ENCODE results near the gene MYDGF.

Gene MYDGF

DNA sequence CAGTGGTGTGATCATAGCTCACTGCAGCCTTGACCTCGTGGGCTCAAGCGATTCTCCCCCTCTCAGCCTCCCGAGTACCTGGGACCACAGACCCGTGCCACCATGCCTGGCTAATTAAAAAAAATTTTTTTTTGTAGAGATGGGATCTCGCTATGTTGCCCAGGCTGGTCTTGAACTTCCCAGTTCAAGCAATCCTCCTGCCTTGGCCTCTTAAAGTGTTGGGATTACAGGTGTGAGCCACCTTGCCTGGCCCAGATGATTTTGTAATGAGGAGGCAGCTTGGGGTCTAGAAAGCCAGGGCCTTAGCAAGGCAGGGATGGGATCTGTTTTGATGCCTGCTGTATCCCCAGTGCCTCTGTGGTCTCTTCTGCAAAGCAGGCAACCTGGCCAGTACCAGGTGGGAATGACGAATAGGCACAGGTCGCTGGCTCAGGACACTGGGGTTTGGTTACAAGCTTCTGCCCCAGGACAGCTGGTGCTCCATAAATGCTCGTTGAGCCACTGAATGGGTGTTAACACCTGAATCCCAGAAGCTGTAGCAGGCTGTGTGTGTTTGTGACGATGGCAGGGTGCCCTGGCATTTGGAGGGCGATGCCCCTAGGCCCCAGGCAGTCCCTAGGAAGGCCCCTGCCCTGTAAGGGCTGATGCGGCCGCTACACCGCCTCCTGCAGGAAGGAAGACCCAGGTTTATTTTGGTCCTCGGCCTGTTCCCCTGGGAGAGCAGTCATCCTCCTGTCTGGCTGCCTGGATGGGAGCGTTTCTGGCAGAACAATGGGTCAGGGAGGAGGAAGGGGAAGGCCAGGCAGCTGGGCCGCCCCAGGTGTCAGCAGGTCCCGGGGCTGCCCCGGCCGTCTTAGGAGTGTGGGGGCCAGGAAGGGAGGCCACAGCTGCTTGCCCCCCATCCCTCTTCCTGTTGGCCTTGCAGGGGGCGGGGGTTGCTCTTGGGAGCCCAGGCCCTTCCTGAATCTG lies 22.2 kb downstream of the MYDGF start:
- no peak for DNase-seq (ENCODE audit: extremely low read depth in 1 of 2, low read depth in 1 of 2)

DNA sequence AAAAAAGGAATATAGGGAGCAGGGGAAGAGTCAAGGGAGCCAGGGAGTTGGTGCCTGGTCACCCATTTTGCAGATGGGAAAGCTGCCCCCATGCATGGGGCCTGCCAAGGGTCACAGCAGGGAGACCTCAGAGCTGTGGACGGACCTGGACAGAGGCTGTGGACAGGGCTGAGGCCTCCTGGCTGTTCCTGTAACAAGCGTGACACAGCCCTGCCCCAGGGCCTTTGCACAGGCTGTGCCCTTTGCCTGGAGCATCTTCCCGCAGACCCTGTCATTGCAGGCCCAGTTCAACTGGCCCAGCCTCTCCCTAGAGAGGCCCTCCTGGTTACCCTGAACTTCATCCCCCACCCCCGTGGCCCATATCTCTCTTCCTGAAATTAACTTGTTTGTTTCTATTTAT lies 24.4 kb downstream of the MYDGF start:
- DNase-seq (ENCODE audit: extremely low read depth in 1 of 2, low read depth in 1 of 2): no peak

DNA sequence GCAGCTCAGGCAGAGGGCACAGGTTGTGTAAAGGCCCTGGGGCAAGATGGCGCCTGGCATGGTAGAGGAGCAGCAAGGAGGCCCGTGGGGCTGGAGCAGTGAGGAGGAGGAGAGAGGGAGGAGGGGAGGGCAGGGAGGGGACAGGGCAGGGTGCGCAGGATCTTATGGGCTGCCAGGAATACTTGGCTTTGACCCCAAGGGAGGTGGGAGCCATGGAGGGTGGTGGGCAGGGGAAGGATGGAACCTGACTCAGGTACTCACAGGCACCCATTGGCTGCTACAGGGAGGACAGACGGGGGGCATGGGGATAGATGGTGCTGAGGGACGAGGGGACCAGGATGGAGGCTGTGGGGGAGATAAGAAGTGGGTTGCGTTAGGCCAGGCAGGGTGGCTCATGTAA lies 27.5 kb downstream of the MYDGF start:
- DNase-seq (ENCODE audit: extremely low read depth in 1 of 2, low read depth in 1 of 2): no peak

DNA sequence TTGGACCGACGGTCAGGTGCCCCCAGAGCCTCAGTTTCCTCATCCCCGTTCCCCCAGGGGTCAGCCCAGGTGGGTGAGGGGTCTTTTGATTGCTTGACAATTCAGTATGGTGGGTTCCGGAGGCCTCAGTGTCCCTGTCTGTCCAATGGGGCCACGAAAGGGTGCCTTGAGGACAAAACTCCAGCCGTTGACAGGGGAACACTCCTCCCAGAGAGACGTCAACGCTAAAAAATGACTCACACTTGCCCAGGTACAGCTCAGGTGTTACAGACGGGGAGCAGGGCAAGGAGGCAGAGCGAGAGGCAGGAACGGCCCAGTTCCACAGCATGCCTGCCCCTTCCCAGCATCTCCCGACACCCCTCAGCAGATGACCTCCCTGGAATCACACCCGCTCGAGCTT lies 29.0 kb downstream of the MYDGF start:
- DNase-seq (ENCODE audit: extremely low read depth in 1 of 2, low read depth in 1 of 2): no peak

DNA sequence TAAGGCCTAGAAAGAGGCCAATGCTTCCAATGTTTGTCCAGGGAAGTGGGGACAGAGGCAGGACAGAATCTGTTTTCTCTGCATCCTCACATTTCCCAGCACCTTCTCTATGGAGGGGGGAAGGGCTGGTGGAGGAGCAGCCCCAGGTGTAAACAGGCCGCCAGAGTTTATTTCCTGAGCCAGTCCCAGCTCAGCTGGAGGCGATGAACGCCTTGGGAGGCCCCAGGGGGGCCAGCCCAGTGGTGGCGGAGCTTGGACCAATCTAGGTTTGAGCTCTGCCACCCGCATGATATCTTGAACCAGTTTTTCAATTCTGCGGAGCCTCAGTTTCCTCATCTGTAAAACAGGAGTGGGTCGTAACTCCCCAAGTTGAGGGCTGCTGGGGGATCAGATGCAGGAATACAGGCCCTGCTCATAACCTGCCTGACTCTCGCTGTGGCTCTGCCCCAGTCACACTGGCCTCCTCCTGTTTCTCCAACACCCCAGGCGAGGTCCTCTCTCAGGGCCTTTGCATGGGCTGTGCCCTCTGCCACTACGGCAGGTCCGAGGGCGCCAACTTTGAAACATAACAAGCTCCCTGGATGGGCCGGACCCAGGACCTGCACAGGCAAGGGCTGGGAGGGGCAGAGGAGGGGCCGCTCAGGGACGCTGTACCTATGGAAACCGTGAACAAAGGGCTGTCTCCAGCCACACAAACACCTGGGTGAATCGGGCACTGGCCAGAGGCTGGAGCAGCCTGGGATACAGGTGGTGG lies 29.7 kb downstream of the MYDGF start:
- DNase-seq (ENCODE audit: extremely low read depth in 1 of 2, low read depth in 1 of 2): no peak

DNA sequence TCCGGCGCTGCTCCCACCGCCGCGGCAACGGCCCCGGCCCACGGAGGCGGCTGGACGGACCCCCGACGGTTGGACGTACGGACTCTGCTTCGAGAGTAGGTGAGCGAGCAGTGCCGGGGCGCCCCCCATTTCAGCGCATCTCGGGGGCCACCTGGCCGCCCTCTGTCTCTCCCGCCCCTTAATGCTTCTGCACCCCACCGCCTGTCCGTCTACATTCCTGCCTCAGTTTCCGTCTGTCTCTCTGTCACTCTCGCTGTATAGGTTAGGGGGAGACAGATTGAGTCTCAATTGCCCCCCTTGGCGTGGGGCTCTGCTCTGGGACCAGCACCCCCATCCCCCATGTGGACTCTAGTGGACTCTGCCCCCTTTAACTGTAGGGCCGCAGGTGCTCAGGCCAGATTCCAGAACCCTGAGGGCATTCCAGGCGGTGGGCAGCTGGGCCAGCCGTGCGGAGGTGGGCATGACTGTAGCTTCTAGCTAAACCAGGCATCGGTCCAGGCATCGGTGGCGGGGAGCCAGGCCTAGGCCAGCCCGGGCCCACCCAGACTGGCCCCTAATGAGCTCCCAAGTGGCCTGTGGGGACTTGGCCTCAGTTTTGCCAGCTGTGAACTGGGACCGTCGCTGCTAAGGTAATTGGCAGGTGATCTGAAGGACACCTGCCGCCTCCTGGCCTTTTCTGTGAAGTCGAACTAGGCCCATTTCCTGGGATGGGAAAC lies 30.5 kb downstream of the MYDGF start:
- DNase-seq (ENCODE audit: extremely low read depth in 1 of 2, low read depth in 1 of 2): no peak

DNA sequence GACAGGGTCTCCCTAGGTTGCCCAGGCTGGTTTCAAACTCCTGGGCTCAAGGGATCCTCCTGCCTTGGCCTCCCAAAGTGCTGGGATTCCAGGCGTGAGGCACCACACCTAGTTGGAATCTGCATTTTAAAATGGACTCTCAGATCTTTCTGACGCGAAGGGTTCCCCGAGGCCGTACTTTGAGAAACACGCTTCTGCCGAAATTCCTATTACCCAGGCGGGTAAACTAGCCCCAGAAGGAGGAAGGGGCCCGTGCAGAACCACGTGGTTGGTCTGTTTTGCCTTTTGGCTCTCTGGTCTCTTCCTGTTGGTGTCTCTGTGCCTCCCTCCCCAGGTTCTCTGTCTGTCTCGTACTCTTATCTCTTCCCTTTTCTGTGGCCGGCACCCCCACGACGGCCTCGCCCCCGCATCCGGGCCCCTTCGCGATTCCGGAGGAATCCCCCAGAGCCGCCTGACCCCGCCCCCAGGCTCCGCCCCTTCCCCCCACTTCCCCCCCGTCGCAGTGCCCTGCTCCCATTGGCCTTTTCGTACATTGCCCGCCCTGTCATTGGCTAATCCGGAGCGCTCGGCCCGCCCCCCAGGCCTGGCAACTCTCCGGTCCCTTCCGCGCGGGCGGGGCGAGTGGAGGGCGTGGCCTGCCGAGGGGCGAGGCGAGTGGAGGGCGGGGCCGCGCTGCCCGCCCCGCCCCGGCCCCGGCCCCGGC lies 31.2 kb downstream of the MYDGF start, which contains the start of gene TNFAIP8L1:
TSS of gene TNFAIP8L1 (plus strand) at position 689 of the 703 bp plus-strand sequence. CDS start 12,354 bp downstream, outside the sequence.
- peak; percentile 97 to 99 for DNase-seq (ENCODE audit: extremely low read depth in 1 of 2, low read depth in 1 of 2)

DNA sequence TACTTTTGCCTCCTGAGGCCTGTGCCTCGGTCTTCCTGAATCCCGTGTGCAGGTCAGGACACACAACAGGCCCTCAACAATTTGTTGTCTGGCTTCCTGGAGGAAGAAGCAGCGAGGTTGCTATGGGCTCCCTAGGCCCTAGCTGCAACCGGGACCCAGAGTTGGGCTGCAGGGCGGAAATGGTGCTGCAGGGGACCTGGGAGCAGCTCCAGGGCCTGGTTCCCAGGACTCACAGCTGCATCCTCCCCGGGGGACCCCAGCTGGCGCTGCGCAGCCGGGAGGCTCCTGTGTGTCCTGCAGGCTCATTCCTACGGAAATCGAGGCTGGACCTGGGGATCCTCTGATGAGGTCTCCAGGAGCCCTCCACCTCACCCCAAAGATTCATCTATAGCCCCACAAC lies 31.8 kb downstream of the MYDGF start:
- DNase-seq (ENCODE audit: extremely low read depth in 1 of 2, low read depth in 1 of 2): no peak

DNA sequence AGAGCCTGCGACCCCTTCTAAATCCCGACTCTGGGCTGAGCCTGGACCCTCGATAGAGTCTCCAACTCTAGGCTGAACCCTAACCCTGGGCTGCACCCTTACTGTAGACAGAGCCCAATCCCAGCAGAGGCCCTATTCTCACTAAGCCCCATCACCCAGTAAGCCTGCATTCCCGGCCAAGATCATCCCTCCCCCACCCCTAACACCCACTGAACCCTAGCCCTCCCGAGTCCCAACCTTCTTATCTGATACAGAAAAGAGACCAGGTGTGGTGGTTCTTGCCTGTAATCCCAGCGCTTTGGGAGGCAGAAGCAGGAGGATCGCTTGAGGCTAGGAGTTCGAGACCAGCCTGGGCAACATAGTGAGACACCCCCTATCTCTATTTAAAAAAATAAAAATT lies 33.4 kb downstream of the MYDGF start:
- no peak for DNase-seq (ENCODE audit: extremely low read depth in 1 of 2, low read depth in 1 of 2)

DNA sequence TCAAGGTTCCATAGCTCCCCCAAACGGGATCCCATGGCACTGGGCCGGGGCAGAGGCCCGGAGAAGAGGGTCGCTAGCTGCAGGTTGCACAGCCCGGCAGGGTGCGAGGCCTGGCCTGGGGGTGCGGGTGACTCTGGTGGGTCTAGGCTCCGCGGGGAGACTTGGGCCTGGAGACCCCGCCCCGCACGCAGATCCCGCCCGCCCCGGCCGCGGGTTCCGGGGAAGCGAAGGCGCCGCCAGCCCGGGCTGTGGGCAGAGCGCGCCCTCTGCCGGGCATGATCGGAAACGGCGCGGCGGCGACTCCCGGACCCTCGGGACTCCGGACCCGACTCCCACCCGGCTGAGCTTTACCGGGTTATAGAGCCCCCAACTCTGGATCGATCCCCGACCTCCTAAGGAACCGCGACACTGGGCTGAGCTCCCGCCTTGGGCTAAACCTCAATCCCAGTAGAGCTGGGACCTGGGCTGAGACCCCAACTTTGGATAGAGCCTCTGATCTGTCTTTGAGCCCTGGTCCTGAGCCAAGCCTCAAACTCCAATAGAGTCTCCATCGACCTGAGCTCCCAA lies 33.9 kb downstream of the MYDGF start:
- peak in 1 of 2 donors; percentile 71 for DNase-seq (ENCODE audit: extremely low read depth in 1 of 2, low read depth in 1 of 2)

DNA sequence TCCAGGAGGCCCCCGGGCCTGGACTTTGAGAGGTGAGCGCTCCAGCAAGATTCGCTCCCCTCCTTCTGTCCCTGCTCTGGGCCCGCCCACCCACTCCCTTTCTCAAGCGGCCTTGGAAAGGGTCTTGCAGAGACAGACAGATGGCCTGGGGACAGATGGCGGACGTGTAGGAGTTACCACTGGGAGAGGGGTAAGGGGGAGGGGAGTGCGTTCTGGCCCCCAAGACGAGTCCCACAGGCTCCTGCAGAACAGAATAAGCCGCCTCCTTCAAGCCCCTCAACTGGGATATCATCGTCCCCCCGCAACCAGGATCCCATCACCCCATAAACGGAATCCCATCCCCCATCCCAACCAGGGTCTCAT lies 34.4 kb downstream of the MYDGF start:
- DNase-seq (ENCODE audit: extremely low read depth in 1 of 2, low read depth in 1 of 2): no peak

DNA sequence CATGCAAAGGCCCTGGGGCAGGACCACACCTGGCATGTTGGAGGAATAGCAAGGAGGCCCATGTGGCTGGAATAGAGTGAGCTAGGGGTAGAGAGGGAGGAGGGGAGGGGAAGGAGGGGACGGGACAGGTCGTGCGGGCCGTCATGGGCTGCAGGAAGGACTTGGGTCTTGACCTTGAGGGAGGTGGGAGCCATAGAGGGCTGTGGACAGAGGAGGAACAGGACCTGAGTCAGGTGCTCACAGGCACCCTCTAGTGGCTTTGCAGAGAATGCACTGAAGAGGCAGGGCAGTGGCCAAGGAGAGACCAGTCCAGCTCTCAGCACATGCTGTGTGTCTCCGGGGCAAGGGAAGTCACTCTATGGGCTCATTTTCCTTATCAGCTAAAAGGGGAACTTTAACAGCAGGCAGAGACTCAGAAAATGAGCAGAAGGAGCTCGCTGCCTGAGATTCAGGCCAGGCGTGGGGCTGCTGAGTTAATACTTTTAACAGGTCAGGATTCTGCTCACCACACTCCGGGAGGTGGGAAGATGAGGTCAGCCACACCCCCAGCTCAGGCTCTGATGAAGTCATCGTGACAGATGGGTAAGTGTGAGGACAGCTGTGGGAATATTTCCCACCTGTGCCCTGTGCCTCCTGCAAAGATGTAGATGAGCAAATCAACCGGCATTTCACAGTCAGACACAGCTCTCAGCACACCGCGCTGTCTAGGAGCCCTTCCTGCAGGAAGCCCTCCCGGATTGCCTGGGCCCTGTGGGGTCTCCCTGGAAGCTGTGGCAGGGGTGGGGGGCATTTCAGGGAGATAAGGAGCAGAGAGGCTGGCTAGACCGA lies 36.8 kb downstream of the MYDGF start:
- no peak for DNase-seq (ENCODE audit: extremely low read depth in 1 of 2, low read depth in 1 of 2)

DNA sequence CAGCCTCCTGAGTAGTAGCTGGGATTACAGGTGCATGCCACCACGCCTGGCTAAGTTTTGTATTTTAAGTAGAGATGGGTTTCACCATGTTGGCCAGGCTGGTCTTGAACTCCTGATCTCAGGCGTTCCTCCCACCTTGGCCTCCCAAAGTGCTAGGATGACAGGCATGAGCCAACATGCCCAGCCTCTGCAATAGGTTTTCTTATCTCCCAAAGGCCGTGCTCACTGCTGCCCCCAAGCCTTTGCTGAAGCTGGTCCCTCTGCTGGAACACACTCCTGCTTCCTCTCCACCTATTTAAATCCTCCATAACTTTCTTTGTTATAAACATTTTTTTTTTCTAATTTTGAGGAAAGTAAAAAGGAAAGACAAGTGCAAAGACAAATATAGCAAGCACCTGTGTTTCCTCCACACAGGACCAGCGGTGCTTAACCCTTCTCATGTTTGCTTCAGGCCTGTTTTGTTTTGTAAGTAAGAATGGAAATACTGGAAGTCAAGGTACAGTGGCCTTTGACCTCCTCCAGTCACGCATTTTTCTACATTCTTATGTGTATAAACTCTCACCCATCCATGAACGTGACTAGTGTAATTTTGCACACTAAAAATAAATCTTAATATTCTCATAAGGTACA lies 45.3 kb downstream of the MYDGF start:
- no peak for DNase-seq (ENCODE audit: extremely low read depth in 1 of 2, low read depth in 1 of 2)

DNA sequence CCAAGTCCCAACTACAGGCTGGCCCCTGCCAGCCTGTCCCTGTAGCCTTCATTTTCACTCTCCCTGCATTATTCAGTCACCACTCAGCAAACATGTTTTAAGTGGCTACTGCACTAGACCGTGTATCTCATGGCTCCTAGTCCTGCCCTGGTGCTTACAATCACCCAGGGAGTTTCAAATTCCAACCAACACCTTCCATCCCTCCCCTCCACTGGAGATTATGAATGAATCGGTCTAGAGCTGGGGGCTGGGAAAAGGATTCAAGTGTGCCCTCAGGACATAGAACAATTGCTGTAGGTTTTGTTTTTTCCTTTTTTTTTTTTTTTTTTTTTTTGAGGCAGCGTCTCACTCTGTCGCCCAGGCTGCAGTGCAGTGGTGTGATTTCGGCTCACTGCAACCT lies 45.8 kb downstream of the MYDGF start:
- no peak for DNase-seq (ENCODE audit: extremely low read depth in 1 of 2, low read depth in 1 of 2)

DNA sequence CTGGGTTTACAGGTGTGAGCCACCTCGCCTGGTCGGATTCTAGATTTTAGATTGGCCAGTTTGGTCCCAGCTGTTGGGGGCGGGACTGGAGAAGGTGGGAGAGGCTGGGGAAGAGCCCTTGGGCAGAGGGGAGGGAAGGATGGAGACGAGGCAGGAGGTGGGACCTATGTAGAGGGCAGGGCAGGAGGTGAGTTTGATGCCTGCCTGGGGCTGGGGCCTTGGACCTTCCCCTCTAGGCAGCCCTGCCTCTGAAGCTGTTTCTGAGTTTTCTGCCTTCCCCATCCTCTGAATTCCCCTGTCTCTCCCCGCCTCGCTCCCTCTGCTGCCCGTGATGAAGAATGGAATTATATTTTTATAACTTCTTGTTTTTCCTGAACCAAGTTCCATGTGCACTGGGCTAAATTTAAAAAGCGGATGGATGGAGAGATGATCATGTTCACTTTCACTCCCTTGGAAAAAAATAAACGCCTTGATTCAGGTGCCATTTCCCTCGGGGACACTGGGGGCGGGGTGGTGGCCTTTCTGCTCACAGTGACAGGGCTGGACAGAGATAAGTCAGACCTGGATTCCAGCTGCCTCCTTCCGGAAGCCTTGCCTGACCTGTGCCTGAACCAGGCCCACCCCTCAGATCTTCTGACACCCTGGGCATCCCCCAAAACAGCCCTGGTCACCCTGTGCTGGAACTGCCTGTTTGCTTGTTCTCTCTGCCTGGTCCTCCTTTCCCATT lies 47.3 kb downstream of the MYDGF start:
- no peak for DNase-seq (ENCODE audit: extremely low read depth in 1 of 2, low read depth in 1 of 2)

DNA sequence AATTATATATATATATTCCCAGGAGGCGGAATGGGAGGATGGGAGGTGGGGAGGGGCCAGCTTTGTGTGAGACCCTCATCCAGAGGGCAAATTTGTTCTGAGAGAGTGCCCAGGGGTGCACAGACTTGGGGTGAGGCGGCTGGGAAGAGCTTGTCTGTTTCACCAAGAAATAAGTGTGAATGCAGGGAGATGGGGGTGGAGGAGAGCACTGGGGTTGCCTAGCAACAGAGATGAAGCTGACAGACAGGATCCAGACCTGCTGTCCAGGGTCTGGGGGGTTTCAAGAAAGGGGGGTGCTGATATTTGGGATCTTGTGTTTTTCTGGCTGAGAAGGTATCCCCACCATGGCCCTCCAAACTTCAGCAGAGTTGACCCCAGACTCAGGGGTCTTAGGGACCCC lies 49.5 kb downstream of the MYDGF start:
- DNase-seq (ENCODE audit: extremely low read depth in 1 of 2, low read depth in 1 of 2): no peak

DNA sequence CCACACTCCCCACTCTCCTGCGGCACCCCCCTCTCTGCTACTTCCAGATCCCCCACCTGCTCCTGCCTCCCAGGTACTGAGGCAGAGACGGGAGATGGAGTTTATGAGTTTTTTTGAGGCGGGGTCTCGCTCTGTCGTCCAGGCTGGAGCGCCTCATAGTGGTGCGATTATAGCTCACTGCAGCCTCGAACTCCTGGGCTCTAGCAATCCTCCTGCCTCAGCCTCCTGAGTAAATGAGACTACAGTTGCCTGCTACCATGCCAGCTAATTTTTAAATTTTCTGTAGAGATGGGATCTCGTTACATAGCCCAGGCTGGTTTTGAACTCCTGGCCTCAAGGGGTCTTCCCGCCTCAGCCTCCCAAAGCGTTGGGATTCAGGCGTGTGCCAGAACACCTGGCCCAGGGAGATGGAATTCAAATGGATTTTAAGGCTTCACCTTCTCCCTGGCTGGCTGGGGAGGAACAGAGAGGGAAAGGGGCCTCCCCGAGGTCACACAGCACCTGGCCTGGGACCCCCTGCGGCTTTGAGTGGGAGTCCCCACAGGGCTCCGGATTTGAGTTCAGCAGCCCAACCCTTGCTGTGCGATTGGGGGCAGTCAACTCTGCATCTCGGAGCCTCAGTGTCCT lies 50.4 kb downstream of the MYDGF start:
- no peak for DNase-seq (ENCODE audit: extremely low read depth in 1 of 2, low read depth in 1 of 2)

DNA sequence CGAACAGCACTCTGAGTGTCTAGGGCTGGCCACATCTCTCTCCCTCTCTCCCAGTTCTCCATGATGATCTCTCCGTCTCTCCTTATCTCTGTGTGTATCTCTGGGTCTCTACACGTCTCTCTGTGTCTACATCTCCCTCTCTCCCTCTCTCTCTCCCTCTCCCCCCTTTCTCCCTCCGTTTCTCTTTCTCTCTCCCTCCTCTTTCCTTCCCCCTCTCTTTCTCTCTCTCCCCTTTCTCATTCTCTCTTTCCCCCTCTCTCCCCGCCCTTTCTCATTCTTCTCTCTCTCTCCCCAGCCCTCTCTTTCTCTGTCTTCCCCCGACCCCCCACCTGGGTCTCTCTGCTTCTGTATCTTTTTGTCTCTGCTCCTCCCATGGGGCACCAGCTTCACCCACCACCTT lies 52.1 kb downstream of the MYDGF start:
- DNase-seq (ENCODE audit: extremely low read depth in 1 of 2, low read depth in 1 of 2): no peak
